ENCODE data around the gene ARID3A.

The ARID3A gene

DNA sequence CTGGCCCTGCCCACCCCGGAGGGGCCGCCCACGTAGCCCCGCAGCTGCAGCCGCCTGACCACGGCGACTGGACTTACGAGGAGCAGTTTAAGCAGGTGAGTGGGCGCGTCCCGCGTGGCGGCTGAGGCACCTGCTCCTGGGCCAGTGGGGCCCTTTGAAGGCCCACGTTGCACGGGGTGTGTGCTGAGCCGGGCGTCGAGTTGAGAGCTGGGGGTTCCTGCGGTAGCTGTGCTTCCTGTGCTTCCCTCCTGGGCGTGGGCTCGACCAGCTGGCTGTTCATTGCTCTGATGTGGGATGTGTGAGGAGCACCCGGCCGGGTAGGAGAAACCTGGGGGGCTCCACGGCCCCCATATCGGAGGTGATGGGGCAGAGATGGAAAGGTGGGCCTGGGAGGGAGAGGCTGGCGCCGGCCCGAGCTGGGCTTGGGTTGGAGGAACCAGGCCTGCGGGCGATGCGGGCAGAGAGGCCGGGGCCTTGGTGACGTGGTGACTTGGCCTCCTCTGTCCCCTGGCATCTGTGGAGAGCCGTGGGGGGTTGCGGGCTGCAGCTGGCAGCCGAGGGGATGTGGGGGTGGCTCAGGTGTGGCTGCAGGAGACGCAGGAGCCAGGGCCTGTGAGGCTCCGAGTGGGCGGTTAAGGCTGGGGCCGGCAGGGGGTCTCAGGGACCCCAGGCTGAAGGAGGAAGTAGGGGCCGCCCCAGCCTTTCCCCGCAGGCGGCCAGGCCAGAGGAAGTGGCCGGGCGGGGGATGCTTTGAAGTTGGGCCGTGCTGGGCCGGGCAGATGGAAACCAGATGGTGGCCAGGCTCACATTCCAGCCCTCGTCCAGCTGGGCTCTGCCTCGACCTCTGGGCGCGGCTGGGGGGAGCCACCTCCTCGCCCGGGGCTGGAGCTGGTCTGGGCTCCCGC, 7.1 kb downstream of the ARID3A start:
- peak; percentile 90 for DNase-seq

DNA sequence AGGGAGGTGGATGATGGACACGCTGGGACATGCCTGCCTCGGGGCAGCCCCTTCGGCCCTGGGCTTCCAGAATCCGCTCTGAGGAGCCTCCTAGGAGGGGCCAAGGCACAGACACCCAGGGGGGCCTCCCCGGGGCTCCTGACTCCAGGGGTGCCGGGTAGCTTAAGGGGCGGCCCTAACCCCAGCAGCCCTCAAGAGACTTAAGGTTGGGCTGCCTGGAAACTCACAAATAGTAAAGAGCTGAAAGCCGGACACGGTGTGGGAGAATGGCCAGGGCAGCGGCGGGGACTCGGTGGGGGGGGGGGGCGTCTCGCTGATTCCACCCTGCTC, 7.7 kb downstream of the ARID3A start:
- DNase-seq, result no peak

DNA sequence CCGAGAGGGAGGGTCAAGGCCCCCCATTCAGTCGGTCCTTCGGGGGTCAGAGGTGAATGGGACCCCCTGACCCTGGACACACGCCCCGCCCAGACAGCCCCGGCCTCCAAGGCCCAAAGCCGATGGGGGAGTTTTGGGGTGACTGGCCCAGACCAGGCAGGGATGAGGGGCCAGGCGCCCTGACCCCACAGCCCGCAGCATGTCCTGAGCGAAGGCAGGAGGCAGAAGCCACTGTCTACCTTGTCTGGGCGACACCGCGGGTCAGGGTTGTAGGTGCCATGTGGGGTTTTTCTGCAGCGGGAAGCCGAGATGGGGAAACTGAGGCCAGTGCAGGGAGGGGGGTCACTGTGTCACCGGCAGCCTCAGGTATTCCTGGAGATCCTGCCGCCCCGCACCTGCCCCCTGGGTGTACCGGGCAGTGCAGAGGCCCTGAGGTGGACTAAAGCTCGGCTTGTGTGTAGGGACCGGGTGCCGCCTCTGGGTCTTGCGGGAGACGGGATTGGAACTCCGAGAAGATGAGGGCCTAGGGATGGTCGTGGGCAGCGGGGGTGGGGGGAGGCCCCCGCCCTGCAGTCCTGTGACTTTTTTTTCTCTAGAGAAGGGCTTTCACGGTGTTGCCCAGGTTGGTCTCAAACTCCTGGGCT, 8.5 kb downstream of the ARID3A start:
- no peak for DNase-seq

DNA sequence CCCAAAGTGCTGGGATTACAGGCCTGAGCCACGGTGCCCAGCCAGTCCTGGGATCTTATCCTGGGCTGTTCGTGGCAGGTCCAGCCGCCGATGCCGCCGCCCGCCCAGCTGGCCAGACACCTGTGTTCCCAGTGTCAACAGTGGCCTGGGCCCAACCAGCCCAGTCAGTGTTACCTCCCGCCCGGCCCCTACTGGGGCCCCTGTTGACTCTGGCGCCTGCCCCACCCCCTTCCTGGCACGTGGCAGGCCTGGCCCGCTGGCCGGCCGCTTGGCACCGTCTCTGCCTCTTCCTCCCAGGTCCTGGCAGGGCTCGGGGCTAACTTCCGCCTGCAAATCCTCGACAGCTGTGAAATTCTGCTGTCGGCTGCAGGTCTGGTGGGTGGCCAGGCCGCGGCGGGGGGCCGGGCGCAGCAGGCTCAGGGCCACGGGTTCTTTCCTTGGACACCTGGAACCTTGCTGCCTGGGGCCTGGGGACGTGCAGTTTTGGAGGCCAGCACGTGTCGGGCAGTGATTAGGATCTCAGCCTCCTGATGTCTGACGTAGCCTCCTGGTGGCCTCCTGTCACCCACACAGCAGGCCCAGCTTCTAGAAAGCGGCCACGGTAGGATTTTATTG, 9.1 kb downstream of the ARID3A start:
- DNase-seq, result no peak

DNA sequence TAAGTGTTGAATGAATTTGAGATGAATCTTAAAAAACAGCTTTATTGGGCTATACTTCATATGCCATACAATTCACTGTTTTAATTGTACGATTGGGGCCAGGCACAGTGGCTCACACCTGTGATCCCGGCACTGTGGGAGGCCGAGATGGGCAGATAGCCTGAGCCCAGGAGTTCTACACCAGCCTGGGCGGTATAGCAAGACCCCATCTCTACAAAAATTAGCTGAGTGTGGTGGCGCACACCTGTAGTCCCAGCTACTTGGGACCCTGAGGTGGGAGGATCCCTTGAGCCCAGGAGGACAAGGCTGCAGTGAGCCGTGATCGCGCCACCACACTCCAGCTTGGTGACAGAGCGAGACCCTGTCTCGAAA, 10.3 kb downstream of the ARID3A start:
- DNase-seq, result no peak

DNA sequence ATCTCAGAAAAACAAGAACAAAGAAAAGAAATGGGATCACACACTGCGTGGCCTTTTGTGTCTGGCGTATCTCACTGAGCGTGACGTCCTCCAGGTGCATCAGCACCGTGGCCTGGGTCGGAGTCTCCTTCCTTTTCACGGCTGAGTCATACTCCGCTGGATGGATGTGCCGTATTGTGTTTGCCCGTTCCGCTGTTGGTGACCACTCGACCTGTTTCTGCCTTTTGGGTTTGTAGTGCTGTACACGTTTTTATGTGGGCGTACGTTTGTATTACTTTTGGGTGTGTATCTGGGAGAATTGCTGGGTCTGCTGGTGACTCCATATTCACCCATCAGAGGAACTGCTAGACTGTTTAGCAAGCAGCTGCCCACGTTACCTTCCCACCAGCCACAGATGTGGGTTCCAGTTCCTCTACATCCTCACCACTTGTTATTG, 11.4 kb downstream of the ARID3A start:
- no peak for DNase-seq

DNA sequence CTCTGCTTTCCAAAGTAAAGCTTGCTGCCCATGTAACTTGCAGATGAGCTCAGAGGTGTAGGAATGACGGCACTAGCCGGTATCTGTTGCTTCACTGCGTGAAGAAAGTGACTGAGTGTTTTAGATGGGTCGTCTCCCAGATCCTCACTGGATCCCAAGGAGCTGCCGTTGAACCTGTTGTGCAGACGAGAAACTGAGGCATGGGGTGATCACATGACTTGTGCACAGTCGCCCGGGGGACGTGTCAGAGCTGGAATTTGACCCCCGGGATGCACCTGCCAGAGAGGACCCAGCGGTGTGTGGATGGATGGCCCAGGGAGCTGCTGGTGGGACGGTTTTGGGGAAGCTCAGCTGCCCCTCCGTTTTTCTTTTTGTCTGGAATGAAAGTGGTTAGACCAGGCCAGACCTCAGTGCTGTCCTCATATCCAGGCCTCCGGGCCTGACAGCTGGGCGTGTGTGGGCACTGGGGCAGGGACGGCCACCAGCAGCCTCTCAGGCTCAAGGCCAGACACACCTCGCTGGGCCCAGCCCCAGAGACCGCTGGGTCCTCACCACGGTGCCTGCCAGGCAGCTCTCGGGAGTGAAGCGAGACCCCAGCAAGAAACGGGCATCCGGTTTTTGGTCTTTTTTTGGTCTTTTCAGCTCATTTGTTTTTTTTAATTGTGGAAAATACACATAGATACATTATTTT, 12.5 kb downstream of the ARID3A start:
- no peak for DNase-seq

DNA sequence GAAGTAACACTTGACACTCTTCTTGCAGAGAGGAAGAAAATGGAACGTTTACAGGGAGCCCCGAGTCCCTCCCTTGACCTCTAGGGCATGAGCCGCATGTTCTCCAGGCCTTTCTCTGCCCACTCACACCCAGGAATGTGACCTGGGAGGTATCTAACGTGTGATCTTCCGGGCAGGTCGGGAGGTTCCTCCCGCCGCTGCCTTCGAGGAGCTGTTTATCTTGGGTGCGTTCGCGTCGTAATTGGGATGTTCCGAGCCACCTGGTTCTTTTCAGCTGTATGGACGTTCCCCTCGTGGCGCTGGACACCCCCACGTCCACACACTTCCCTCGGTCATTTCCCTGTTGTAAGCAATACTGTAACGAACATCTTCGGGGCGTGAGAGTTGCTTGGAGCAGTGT, 13.6 kb downstream of the ARID3A start:
- no peak for DNase-seq

DNA sequence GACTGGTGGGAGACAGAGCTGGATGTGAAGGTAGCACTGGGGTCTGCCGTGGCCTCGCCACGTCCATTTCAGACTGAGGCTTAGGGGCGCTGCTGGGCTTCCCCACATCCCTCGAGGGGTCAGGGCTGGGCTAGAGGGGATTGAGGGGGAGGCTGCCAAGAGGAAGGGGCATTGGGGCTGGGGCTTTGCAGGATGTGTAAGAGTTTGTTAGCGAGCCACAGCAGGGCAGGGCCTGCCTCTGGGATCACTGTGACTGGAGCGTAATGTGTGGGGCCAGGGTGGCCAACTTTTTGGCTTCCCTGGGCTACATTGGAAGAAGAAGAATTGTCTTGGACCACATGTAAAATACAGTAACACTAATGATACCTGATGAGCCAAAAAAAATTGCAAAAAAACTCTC, 14.1 kb downstream of the ARID3A start:
- DNase-seq, result no peak

DNA sequence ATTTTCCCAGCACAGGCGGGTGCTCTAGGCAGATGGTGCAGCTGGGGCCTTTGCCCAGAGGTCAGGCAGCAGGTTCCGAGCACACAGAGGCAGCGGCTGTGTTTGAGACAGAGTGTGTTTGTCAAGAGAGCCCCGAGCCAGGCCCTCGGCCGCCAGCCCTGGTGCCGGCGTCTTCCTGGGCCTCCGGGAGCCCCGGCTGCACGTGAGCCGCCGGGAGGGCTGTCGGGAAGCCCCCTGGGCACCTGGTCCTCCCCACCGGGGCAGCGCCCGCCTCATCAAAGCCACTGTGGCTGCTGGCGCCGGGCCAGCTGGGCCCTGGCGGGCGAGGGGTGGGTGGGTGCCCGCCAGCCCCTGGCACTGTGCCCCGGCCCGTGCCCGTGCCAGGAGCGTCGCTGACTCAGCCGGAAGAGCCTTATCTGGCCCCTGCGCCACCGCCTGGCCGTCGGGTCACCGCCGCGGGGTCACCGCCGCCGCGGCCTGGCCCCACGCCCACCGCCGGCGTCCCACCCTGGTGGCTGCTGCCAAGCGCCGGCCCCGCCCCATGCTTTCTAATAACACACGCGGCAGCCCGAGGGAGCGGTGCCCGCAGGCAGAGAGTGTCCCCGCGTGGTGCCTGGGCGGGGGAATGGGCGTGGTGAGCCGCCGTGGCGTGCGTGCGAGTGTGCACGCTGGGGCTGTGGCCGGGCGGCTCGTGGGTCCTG, 14.9 kb downstream of the ARID3A start:
- no peak for DNase-seq

DNA sequence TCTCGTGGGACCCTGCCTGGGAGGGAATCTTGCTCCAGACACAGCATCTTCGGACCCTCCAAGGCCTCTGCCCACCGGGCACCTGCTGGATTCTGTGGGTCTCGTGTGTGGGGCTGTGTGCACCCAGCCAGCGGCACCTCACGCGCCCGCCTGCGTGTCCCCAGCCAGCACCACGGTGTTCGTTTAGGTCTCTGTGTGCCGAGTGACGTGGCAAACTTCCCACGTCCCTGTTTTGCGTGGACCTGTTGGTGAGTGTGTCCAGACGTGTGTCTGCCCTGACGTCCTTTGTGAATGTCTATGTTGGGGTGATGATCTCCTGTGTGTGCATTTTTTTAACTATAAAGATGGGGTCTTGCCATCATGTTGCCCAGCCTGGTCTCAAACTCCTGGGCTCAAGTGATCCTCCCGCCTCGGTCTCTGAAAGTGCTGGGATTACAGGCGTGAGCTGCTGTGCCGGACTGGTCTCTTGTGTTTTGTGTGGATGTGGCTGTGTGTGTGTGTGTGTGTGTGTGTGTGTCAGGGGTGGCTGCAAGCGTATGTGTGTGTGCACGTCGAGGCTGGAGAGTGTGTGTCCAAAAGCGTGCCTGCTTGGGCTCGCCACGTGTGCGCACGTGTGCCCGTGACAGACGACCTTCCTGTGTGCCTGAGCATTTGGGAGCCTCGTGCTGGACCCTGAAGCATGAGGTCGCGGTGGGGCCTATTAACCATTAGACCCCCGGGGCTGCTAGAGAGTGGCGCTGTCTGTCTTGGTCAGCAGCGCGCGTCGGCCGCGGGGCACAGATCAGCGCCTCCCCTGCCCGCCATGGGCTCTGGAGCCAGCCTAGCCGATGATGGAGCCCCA, 15.7 kb downstream of the ARID3A start:
- DNase-seq, result no peak

DNA sequence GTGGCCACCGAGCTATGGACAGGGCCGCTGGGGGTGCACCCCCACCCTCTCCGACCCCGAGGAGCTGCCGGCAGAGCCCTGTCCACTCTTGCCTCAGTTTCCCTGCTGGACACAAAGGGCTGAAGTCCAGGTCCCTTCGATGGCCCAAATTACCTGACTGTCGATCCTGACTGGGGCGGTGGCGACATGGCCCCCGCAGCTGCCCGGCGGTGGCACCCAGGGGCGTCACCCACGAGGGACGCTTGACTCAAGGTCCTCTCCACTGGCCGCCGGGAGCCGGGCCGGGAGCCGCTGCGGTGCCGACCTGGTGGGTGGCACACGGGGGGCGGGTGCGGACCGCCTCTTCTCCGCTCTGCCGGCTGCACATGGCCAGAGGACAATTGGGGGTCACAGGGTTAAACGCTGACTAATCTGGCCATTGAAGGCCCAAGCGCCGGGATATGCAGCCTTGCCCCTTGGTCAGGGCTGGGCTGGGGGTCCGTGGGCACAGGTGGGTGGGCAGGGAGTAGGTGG, 16.4 kb downstream of the ARID3A start:
- no peak for DNase-seq

DNA sequence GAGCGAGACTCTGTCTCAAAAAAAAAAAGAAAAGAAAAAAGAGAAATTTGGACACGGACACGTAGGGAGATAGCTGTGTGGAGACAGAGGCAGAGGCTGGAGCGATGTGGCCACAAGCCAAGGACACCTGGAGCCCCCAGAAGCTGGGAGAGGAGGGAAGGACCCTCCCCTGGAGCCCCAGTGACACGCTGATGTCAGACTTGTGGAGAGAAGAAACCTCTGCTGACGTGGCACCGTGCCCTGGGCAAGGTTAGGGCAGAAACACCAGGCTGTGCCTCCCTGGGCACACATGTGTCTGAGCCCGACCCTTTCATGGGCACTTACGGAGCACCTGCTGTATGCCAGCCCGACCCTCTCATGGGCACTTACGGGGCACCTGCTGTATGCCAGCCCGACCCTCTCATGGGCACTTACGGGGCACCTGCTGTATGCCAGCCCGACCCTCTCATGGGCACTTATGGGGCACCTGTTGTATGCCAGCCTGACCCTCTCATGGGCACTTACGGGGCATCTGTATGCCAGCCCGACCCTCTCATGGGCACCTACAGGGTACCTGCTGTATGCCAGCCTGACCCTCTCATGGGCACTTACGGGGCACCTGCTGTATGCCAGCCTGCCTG, 17.8 kb downstream of the ARID3A start:
- no peak for DNase-seq

DNA sequence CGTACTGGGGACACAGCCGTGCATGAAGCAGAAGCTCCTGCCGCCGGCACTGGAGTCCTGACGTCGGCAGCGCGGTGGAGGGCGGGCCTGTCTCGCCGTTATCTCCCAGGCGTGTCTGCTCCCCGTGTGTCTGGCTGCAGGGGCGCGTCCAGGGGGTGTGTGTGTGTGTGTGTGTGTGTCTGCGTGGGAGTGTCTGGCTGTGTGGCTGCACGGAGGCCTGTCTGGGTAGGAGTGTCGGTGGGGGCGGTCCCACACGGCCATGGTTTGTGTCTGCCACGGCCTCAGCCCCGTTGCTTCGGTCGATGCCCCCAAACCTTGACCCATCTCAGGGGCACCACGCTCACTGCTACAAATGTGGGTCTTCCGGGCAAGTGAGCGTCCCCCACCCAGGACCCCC, 18.3 kb downstream of the ARID3A start:
- no peak for DNase-seq

DNA sequence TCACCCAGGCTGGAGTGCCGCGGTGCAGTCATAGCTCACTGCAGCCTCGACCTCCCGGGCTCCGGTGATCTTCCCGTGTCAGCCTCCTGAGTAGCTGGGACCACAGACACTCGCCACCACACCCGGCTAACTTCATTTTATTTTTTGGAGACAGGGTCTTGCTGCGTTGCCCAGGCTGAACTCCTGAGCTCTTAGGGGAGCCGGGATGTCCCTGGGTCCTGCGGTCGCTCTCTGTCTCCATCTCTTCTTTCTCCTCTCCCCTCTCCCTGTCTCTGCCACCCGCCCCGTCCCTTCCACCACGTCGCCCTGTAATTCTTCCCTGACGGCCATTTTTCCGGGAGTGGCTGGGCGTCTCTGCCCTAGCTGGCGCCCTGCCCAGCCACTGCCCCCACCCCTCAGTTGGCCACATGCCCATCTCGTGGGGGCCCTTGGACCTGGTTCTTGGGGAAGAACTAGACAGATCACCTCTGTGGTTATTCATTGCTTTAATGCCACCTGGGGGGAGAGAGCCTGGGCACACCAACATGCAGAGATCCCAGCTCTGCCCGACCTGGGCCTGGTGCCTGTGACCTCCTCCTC, 18.9 kb downstream of the ARID3A start:
- DNase-seq, result no peak

DNA sequence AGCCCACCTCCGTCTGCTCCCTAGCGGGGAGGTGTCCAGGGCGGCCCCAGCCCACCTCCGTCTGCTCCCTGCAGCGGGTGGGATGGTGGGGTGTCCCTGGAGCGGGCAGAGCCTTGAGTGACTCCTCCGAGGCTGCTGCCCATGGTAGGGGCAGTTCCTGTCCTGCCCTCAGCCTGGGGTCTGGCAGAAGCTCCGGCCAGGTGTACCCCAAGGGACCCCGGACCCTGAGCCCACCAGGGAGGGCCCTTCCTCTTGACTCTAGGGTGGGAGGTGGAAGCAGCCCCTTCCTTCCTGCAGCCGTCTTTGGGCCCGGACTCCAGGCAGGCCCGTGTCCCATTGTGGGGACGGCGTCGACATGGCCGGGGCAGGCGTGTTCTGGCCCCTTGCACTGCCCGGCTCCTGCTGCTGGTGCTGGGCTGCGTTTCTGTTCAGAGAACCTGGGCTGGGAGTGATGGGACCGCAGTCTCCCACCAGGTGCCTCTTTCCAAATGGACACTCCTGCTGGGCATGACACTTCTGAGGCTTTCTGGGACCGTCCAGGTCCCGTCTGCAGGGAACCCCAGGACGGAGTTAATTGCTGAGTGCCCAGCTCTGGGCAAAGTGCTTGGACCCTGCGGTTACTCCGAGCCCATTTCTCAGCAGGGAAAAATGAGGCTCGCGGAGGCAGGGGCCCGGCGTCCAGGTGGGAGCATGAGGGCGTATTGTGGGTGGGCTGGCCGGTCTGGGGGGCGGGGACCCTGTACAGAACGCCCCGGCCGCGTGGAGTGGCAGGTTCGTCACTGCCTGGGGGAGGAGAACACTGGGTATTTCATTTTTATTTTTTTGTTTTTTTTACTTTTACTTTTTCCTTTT, 19.8 kb downstream of the ARID3A start:
- no peak for DNase-seq

DNA sequence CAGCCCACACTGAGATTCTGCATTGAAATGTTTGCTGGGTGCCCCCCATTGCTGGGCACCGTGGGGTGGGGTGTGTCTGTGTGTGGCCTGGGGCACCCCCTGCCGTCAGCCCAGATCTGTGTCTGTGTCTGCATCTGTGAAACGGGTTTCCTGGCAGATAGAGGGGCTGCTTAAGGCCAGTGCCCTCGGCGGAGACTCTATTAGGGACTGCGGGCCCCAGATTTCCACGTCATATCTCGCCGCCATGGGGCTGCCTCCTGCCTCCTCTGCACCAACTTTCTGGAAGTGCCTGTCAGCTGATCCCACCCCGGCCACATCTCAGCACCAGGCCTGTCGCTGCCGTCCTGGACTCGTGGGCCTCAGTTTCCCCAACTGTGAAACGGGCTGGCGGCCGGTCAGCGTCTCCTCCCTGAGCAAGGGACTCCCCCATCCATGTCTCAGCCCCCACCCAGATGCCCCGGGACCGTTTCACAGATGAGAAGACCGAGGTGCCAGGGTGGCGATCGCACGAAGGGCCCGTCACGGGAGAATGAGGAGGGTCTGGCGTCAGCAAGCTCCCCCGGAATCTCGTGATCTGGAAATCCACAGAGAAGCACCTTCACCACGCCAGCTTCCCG, 21.4 kb downstream of the ARID3A start:
- no peak for DNase-seq

DNA sequence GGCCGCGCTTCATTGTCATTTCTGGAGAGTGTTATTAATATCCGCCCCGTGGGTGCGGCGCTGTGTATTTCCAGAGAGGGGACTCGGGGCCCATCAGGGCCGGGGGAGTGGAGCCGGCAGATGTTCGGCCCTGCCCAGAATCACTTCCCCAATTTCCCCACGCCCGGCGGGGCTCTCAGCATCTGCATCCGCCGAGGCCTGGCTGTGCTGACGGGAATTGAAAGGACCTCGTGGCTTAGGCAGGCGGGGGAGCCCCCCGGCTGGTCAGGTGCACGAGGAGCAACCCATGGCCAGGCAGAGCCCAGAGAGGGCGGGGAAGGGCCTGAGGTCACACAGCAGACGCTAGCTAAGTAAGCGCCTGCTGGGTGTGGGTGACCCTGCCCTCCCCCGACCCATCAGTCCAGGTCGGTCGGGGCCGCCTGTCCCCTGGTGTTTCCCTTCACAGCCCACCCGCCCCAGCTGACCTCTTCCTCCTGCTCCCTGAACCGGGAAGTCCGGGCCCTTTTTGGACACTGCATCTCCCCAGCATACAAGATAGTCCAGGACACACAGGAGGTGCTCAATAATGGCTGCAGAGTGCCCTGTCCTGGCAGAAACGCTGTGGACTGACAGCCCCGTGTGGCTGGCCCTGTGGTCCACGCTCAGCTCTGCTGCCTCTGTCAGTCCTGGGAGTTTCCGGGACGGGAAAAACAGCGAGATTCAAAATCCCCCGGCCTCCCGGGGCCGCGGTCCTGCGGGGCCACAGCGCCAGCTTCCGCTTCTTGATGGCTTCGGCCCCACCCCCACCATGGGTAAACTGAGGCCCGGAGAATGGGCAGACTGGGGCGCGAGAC, 22.1 kb downstream of the ARID3A start:
- no peak for DNase-seq
